Activated CD4-positive, alpha-beta T cell treated with anti-CD3 and anti-CD28 coated beads, Interleukin-2, amount 50 U/mL, for 1 hour (primary cell): ENCODE measurements around the gene ST6GAL1.
"Not testable (repeated sequence)": the region's sequence is repeated elsewhere in the genome, so short reads cannot be mapped to it uniquely, and the experiment has no call there.

Source experiments
- DNase-seq: peaks from one replicate; pipeline ENCODE4 v3.0.0-alpha.2; 2020

ST6GAL1 gene

GRCh38 chr3:186973702-186974101, 43.4 kb downstream of the ST6GAL1 start:
- no peak for DNase-seq

- DNase-seq, result no peak
These were observed 44.5 kb downstream of the ST6GAL1 start for GRCh38 chr3:186974824-186975313.

- no peak for DNase-seq
These were observed 45.4 kb downstream of the ST6GAL1 start for GRCh38 chr3:186975726-186976125.

- DNase-seq, result no peak
These were observed 46.8 kb downstream of the ST6GAL1 start for GRCh38 chr3:186976837-186977750.

GRCh38 chr3:186978712-186979111, 48.4 kb downstream of the ST6GAL1 start:
- no peak for DNase-seq

GRCh38 chr3:186979852-186980251, 49.5 kb downstream of the ST6GAL1 start:
- DNase-seq, result no peak

- no peak for DNase-seq
These were observed 50.7 kb downstream of the ST6GAL1 start for GRCh38 chr3:186980989-186981388.

GRCh38 chr3:186983659-186984058, 53.3 kb downstream of the ST6GAL1 start:
- no peak for DNase-seq

GRCh38 chr3:186984064-186984463, 53.7 kb downstream of the ST6GAL1 start:
- DNase-seq, result no peak

- no peak for DNase-seq
These were observed 55.5 kb downstream of the ST6GAL1 start for GRCh38 chr3:186985661-186986364.

- DNase-seq, result no peak
These were observed 56.1 kb downstream of the ST6GAL1 start for GRCh38 chr3:186986406-186986805.

GRCh38 chr3:186986816-186987215, 56.5 kb downstream of the ST6GAL1 start:
- DNase-seq, result no peak

- DNase-seq, result no peak
These were observed 58.5 kb downstream of the ST6GAL1 start for GRCh38 chr3:186988806-186989205.

- no peak for DNase-seq
These were observed 59.1 kb downstream of the ST6GAL1 start for GRCh38 chr3:186989429-186989828.

- no peak for DNase-seq
These were observed 60.0 kb downstream of the ST6GAL1 start for GRCh38 chr3:186990277-186990676.

- DNase-seq, result no peak
These were observed 60.6 kb downstream of the ST6GAL1 start for GRCh38 chr3:186990878-186991308.

GRCh38 chr3:186991470-186991869, 61.1 kb downstream of the ST6GAL1 start:
- no peak for DNase-seq

- not testable (repeated sequence) for DNase-seq
These were observed 61.8 kb downstream of the ST6GAL1 start for GRCh38 chr3:186992096-186992495.

GRCh38 chr3:186993210-186993782, 63.0 kb downstream of the ST6GAL1 start:
- DNase-seq, result no peak

GRCh38 chr3:186994000-186994955, 64.0 kb downstream of the ST6GAL1 start:
- DNase-seq, result no peak

GRCh38 chr3:186996356-186996755, 66.0 kb downstream of the ST6GAL1 start:
- DNase-seq, result no peak

GRCh38 chr3:186997061-186997460, 66.7 kb downstream of the ST6GAL1 start:
- no peak for DNase-seq
